Germinal center (tissue), 1 donor: Measurements from ENCODE around the gene TCF4.

Experiments
- DNase-seq: peaks from one replicate; pipeline ENCODE4 v3.0.0; 2012; ENCODE audit warnings: mixed read lengths, low spot score

Gene TCF4

GRCh38 chr18:55321265-55322177 lies 266.5 kb downstream of the TCF4 start:
- peak; percentile 44 for DNase-seq

DNA sequence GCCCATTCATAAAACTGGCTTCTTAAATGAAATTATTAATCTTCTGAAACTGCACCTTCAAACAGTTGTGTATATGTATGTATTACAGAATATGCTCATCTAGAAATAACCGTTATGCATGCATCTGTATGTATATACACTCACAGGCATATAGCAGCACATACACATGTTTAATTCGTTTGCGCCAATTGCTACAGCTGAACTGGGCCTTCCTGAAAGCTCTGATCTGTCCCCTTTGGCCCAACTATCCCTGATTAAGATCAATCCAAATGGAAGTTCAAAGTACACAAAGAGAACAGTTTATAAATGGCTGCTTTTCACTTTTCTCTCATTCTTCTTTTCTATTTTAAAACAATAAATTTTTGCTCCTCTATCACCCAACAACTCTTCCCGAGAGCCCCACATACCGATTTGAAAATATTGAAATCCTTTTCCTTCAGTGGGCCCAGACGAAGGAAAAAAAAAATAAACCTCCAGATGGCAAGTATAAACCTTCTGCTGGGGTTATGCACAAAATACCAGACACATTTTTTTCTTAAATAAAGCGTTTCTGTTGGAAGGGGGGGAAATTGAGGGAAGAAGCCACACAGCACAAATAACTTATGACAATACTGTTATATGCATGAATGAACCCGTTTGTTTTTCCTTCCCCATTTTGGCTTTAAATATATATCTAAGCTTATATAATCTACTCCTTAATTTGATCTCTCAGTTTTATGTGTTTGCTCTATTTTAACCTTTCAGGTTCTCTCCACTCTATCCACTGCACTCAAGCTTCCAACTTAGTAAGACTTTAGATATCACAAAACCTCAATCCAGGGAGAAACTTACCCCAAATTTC lies 267.3 kb downstream of the TCF4 start:
- DNase-seq, result no peak

- DNase-seq, result no peak
Observed at GRCh38 chr18:55319459-55320193, 268.4 kb downstream of the TCF4 start.

- no peak for DNase-seq
Observed at GRCh38 chr18:55318951-55319441, 269.0 kb downstream of the TCF4 start.

DNA sequence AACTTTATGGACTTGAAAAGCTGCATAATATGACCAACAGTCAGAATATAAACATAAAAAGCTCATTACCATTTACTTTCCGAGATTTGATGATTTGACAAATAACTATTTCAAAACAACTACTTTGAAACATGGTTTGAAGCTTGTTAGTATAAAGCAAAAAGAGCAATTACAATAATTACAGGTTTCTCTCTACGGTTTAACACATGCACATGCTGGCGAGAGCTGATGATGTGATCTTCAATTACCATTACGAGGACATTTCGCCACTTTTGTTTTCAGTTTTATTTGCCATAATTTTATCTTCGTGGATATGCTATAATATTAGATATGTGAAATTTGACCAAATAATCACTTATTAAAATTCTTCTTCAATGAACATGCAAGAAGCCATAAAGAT lies 270.1 kb downstream of the TCF4 start:
- no peak for DNase-seq

GRCh38 chr18:55317324-55317723 lies 270.7 kb downstream of the TCF4 start:
- no peak for DNase-seq

DNA sequence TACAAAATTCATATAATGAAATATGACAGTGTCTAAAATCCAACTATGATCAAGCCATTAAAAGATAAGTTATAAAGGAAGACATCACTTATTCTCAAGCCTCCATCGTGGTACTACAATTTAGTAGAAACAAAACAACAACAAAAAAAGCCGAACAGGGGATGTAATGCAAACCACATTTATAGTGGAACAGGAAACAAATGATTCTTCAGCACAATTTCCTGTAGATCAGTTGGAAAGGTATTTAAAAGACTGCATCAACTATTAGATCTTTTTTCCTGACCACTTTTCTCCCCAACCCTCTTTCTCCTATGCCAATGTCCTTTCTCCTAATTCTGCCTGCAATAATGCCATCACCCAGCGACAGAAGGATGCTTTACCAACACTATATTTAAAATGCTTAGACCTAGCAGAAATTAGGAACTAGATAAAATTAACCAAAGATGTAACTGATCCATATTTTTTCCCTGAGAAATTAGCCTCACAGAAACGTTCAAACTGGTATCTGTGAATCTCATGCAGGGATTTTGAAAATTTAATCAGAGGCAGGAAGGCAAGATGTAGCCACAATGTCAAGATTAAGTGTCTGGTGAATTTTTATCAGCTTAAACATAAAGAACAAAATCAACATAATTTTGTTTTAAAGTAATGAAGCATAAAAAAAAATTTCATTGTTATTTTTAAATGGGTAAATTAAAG lies 271.4 kb downstream of the TCF4 start:
- DNase-seq, result no peak

- DNase-seq, result no peak
Observed at GRCh38 chr18:55314615-55315237, 273.3 kb downstream of the TCF4 start.

GRCh38 chr18:55314031-55314430 lies 274.0 kb downstream of the TCF4 start:
- no peak for DNase-seq

- no peak for DNase-seq
Observed at GRCh38 chr18:55310863-55311262, 277.1 kb downstream of the TCF4 start.

DNA sequence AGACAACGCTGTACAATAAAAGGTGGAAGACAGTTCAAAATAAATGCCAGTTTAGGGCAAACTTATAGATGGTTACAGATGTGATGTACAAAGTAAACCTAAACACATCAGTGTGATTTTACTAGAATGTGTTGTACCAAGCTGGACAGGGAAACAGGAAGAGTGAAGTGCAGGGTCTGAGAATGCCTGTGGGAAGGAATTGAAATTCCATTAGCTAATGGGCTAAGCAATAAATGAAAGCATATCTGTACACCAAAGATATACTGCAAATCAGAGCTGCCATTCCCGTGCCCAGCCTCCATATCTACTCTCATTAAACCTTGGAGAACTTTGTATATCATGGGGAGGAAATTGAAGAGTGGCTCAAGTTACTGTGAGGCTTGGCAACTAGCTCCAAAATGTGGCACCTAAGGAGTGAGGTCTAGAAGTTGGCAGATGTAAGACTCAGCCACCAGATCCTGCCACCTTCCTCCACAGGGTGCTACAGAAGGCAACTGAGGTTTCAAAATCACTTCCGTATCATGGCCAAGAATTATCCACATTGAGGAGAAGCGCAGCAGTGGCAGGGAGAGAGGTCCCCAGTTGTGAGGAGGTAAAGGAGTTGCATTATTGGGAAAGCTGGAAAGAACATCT lies 277.8 kb downstream of the TCF4 start:
- DNase-seq, result no peak

- DNase-seq, result no peak
Observed at GRCh38 chr18:55309249-55309648, 278.7 kb downstream of the TCF4 start.

DNA sequence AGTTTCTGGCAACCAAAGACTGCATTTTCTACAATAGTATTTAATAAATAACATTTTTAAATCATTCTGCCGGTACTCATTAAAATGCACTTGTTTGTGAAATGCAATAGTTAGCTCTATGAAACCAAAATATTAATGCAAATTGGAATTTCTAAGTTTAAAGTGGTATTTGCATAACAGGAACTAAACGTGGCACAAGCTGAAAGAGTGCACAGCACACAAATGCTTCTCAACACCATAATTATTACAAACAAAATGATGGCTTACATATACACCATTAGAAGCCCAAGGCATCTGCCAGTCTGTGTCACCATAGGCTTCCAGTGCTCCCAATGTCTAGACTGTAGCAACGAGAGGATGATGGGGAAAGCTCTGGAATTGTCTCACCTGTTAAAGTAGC lies 280.5 kb downstream of the TCF4 start:
- DNase-seq, result no peak

GRCh38 chr18:55306359-55307024 lies 281.5 kb downstream of the TCF4 start:
- DNase-seq, result no peak

- DNase-seq, result no peak
Observed at GRCh38 chr18:55302167-55302833, 285.7 kb downstream of the TCF4 start.

DNA sequence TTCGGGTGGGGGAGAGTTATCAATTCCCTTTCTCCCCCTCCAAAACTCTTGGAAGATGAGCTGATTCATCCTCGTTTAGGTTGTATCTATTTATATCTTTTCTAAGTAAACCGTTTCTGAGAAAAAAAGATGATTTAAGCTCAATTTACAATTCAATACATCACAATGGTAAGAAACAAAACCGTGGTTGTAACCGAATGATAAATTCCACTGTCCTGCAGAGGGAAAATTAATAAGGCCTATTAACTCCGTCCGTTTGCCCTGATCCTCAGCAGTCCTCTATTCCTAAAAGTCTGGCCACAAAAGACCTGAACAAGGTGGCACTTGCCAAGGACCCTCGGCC lies 286.2 kb downstream of the TCF4 start:
- no peak for DNase-seq

DNA sequence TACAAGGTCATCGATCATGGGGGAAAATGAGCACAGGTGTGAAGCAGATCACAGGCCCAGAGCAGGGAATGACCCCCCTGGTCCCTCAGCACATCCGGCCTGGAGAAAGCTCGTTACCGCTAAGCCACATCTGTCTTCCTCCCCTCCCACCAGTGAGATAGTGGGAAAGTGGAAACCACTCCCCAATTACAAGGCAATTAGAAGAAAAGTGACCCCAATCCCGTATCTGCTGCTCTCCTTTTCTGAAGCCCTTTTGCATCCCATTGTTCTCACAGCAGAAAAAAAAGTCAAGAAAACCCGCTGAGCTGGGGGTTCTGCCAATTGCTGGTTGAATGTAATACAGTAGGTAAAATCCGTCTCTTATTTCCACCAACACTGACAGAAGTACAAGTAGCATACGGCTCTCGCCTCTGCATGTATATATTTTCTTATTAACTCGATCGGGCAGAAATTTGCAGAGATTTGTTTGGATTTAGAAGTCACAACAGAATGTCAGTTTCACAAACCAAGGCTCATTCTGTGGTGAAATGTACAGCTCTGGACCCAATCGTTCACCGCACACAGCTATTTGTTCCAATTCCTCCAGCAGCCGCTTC lies 287.0 kb downstream of the TCF4 start:
- DNase-seq, result no peak

- no peak for DNase-seq
Observed at GRCh38 chr18:55300421-55300935, 287.5 kb downstream of the TCF4 start.

GRCh38 chr18:55296778-55297177 lies 291.2 kb downstream of the TCF4 start:
- no peak for DNase-seq
